DOHH2 (cell line): ENCODE results near the gene TRIM59.

Experiments used
- EZH2phosphoT487 ChIP-seq: fragments of 200-600 bp; sonication (generic); IDR thresholded peaks from 2 replicates; pipeline ENCODE4 v1.6.1; 2017; ENCODE audit warnings: borderline replicate concordance, mild to moderate bottlenecking, antibody characterized with exemption, low read length, moderate library complexity, mixed read lengths
- TF ChIP-seq, protein P1 (sequence below): fragments of 200-600 bp; sonication (generic); IDR thresholded peaks from one replicate; pipeline ENCODE4 v1.5.1; 2014; ENCODE audit warnings: antibody characterized with exemption, mild to moderate bottlenecking, low read depth, low read length; ENCODE audit not compliant: poor library complexity, severe bottlenecking

DNA sequence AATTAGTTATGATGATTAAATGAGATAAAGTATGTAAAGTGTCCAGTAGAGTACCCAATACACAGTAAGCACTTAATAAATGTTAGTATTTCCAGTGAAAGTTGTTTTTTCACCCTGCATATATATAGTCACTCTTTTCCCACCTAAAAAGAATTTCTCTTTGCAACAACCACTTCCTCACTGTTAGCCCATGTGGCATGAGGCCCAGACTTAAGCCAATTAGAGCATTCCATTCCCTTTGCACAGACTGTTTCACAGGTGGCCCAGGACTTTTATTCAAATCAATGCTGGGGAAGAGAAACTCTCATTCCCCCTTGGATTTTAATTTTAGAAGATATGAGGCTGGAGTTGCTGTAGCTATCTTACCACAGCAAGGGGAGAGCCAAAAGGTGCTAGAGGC lies 54.3 kb downstream of the TRIM59 start:
- TF ChIP-seq, protein P1, sequence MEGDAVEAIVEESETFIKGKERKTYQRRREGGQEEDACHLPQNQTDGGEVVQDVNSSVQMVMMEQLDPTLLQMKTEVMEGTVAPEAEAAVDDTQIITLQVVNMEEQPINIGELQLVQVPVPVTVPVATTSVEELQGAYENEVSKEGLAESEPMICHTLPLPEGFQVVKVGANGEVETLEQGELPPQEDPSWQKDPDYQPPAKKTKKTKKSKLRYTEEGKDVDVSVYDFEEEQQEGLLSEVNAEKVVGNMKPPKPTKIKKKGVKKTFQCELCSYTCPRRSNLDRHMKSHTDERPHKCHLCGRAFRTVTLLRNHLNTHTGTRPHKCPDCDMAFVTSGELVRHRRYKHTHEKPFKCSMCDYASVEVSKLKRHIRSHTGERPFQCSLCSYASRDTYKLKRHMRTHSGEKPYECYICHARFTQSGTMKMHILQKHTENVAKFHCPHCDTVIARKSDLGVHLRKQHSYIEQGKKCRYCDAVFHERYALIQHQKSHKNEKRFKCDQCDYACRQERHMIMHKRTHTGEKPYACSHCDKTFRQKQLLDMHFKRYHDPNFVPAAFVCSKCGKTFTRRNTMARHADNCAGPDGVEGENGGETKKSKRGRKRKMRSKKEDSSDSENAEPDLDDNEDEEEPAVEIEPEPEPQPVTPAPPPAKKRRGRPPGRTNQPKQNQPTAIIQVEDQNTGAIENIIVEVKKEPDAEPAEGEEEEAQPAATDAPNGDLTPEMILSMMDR = no peak
- no peak for TF ChIP-seq EZH2phosphoT487
